Right forelimb (tissue), 1 donor: ENCODE data around the gene FOXO3.
"Not testable (repeated sequence)": the region's sequence is repeated elsewhere in the genome, so short reads cannot be mapped to it uniquely, and the experiment has no call there.

ENCODE experiments used
- DNase-seq: peaks from one replicate; pipeline ENCODE4 v3.0.0-alpha.2; 2018

The FOXO3 gene

GRCh38 chr6:108556250-108556649, 4.5 kb upstream of the FOXO3 start:
- DNase-seq = no peak

- DNase-seq = no peak
Measured at GRCh38 chr6:108556866-108557493, 3.7 kb upstream of the FOXO3 start.

GRCh38 chr6:108557494-108558371, 3.0 kb upstream of the FOXO3 start:
- DNase-seq = no peak

GRCh38 chr6:108558372-108559096, 2.2 kb upstream of the FOXO3 start:
- peak; percentile 98 for DNase-seq

GRCh38 chr6:108559097-108559883, 1.4 kb upstream of the FOXO3 start:
- DNase-seq = peak; percentile 94

- peak; percentile 88 for DNase-seq
Measured at GRCh38 chr6:108559884-108560462, 744 bp upstream of the FOXO3 start.

GRCh38 chr6:108561309-108561647, 561 bp downstream of the FOXO3 start:
- not testable (repeated sequence) for DNase-seq

GRCh38 chr6:108561742-108562502, 1.2 kb downstream of the FOXO3 start:
- DNase-seq = peak; percentile 52

GRCh38 chr6:108562503-108562993, 1.8 kb downstream of the FOXO3 start:
- peak; percentile 58 for DNase-seq

GRCh38 chr6:108563292-108563691, 2.6 kb downstream of the FOXO3 start:
- no peak for DNase-seq

- no peak for DNase-seq
Measured at GRCh38 chr6:108564178-108564577, 3.5 kb downstream of the FOXO3 start.

- no peak for DNase-seq
Measured at GRCh38 chr6:108565091-108565766, 4.5 kb downstream of the FOXO3 start.

GRCh38 chr6:108565893-108566292, 5.2 kb downstream of the FOXO3 start:
- no peak for DNase-seq

- DNase-seq = no peak
Measured at GRCh38 chr6:108566406-108566805, 5.7 kb downstream of the FOXO3 start.

GRCh38 chr6:108568101-108568500, 7.4 kb downstream of the FOXO3 start:
- no peak for DNase-seq

GRCh38 chr6:108568551-108569305, 8.0 kb downstream of the FOXO3 start:
- DNase-seq = no peak

GRCh38 chr6:108570517-108570916, 9.8 kb downstream of the FOXO3 start:
- DNase-seq = no peak

- no peak for DNase-seq
Measured at GRCh38 chr6:108574457-108575141, 13.9 kb downstream of the FOXO3 start.

GRCh38 chr6:108575905-108576494, 15.3 kb downstream of the FOXO3 start:
- no peak for DNase-seq
